AG10803 (cell line): Measurements from ENCODE around the gene ZNF792.
"Not testable (repeated sequence)": the region's sequence is repeated elsewhere in the genome, so short reads cannot be mapped to it uniquely, and the experiment has no call there.

Source experiments
- DNase-seq: peaks from one replicate; pipeline ENCODE4 v3.0.0; 2010; ENCODE audit warnings: low read depth
- H3K4me3 ChIP-seq: 2 replicates; pipeline ENCODE4 v1.5.1; 2011; ENCODE audit warnings: mild to moderate bottlenecking, low read length, control low read depth
- CTCF ChIP-seq: conservative IDR thresholded peaks from 2 replicates; pipeline ENCODE4 v1.5.1; 2011; ENCODE audit warnings: mild to moderate bottlenecking, low read length, control low read depth, inconsistent platforms

Gene ZNF792

GRCh38 chr19:34925278-34925855 lies 38.7 kb downstream of the ZNF792 start:
- no peak for DNase-seq
- TF ChIP-seq CTCF, result no peak
- no peak overlapping the region for H3K4me3 ChIP-seq

GRCh38 chr19:34920090-34920786 lies 43.8 kb downstream of the ZNF792 start:
- DNase-seq, H3K4me3 ChIP-seq: not testable (repeated sequence)

DNA sequence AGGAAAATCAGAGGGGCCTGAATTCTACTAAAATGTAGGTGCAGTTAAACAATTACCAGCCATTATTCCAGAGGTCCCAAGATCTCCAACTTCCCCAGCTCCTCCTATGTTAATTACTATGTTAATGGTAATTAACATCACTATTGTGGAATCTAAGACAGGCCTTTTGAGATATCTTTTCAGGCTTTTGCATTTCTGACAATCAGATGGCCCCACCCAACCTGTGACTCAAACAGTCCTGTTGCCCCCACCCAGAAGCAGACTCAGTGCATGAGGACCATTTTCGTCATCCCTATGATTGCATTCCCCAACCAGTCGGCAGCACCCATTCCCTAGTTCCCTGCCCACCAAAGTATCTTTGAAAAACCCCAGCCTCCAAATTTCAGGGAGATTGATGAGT lies 45.8 kb downstream of the ZNF792 start:
- TF ChIP-seq CTCF, result no peak
- DNase-seq, result no peak
- no peak overlapping the region for H3K4me3 ChIP-seq

DNA sequence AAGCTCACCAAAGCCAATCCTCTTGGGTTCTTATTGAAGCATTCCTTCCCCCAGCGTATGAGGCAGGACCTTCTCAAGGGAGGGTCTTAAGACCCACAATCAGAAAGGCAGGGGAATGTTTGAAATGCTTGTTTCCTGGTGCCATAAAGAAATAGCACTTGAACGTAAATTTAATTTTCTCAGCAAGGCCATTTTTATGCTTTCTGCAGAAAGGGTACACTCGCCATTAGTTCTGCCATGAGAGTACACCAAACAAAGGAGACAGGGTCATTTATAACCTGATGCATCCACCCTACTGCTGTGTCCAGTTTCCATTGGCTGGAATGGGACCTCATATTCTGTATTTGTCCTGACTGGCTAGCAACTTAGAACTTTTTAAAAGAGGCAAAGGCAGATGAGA lies 46.9 kb downstream of the ZNF792 start:
- not testable (repeated sequence) for DNase-seq, H3K4me3 ChIP-seq

- TF ChIP-seq CTCF, result no peak
- DNase-seq, result no peak
- no peak overlapping the region for H3K4me3 ChIP-seq
These were observed 53.3 kb downstream of the ZNF792 start for GRCh38 chr19:34910770-34911169.
